HEK293 (cell line): ENCODE data around the gene HLA-E.

Experiments used
- AEBP2 ChIP-seq: fragments of 450-650 bp; formaldehyde crosslinking; IDR thresholded peaks from 2 replicates; pipeline ENCODE4 v1.5.1; 2016; ENCODE audit warnings: missing biosample characterization, missing genetic modification characterization, borderline replicate concordance
- GLIS2 ChIP-seq: fragments of 450-650 bp; formaldehyde crosslinking; IDR thresholded peaks from 2 replicates; pipeline ENCODE4 v1.5.1; 2016; ENCODE audit warnings: missing biosample characterization, missing genetic modification characterization
- IKZF3 ChIP-seq: fragments of 450-650 bp; IDR thresholded peaks from 2 replicates; pipeline ENCODE4 v1.5.0; 2018; ENCODE audit warnings: missing biosample characterization, mild to moderate bottlenecking, missing genetic modification characterization, moderate library complexity
- KLF10 ChIP-seq: fragments of 450-650 bp; IDR thresholded peaks from 2 replicates; pipeline ENCODE4 v1.5.1; 2018; ENCODE audit warnings: missing biosample characterization, mild to moderate bottlenecking, missing genetic modification characterization
- MYNN ChIP-seq: fragments of 450-650 bp; formaldehyde crosslinking; IDR thresholded peaks from 2 replicates; pipeline ENCODE4 v1.5.1; 2016; ENCODE audit warnings: missing biosample characterization, missing genetic modification characterization, borderline replicate concordance
- MZF1 ChIP-seq: fragments of 450-650 bp; formaldehyde crosslinking; IDR thresholded peaks from 2 replicates; pipeline ENCODE4 v1.5.1; 2017; ENCODE audit warnings: missing biosample characterization, missing genetic modification characterization, borderline replicate concordance
- SP2 ChIP-seq: fragments of 450-650 bp; formaldehyde crosslinking; IDR thresholded peaks from 2 replicates; pipeline ENCODE4 v1.5.1; 2016; ENCODE audit warnings: missing biosample characterization, missing genetic modification characterization
- SP7 ChIP-seq: fragments of 450-650 bp; formaldehyde crosslinking; IDR thresholded peaks from 2 replicates; pipeline ENCODE4 v1.5.1; 2016; ENCODE audit warnings: missing biosample characterization, missing genetic modification characterization
- ZBTB6 ChIP-seq: fragments of 450-650 bp; formaldehyde crosslinking; IDR thresholded peaks from 2 replicates; pipeline ENCODE4 v1.5.1; 2017; ENCODE audit warnings: missing biosample characterization, missing genetic modification characterization
- ZBTB7A ChIP-seq: fragments of 450-650 bp; formaldehyde crosslinking; IDR thresholded peaks from 2 replicates; pipeline ENCODE4 v1.5.1; 2016; ENCODE audit warnings: low read depth, missing biosample characterization, missing genetic modification characterization
- ZFP41 ChIP-seq: fragments of 450-650 bp; formaldehyde crosslinking; IDR thresholded peaks from 2 replicates; pipeline ENCODE4 v1.5.1; 2016; ENCODE audit warnings: missing biosample characterization, missing genetic modification characterization, borderline replicate concordance
- ZFP69B ChIP-seq: fragments of 450-650 bp; formaldehyde crosslinking; IDR thresholded peaks from 2 replicates; pipeline ENCODE4 v1.5.1; 2016; ENCODE audit warnings: missing biosample characterization, missing genetic modification characterization
- ZNF175 ChIP-seq: fragments of 450-650 bp; formaldehyde crosslinking; IDR thresholded peaks from 2 replicates; pipeline ENCODE4 v1.5.1; 2016; ENCODE audit warnings: missing biosample characterization, missing genetic modification characterization
- ZNF292 ChIP-seq: fragments of 450-650 bp; formaldehyde crosslinking; IDR thresholded peaks from 2 replicates; pipeline ENCODE4 v1.5.1; 2016; ENCODE audit warnings: low read depth, missing biosample characterization, missing genetic modification characterization, borderline replicate concordance
- ZNF394 ChIP-seq: fragments of 450-650 bp; formaldehyde crosslinking; IDR thresholded peaks from 2 replicates; pipeline ENCODE4 v1.5.1; 2016; ENCODE audit warnings: missing biosample characterization, missing genetic modification characterization, mild to moderate bottlenecking, moderate library complexity, borderline replicate concordance
- ZNF404 ChIP-seq: fragments of 450-650 bp; formaldehyde crosslinking; IDR thresholded peaks from 2 replicates; pipeline ENCODE4 v1.5.1; 2017; ENCODE audit warnings: missing biosample characterization, missing genetic modification characterization
- ZNF704 ChIP-seq: fragments of 450-650 bp; formaldehyde crosslinking; IDR thresholded peaks from 2 replicates; pipeline ENCODE4 v1.5.1; 2016; ENCODE audit warnings: missing biosample characterization, missing genetic modification characterization
- ZNF785 ChIP-seq: fragments of 450-650 bp; formaldehyde crosslinking; IDR thresholded peaks from 2 replicates; pipeline ENCODE4 v1.5.1; 2016; ENCODE audit warnings: missing biosample characterization, missing genetic modification characterization
- ZNF837 ChIP-seq: fragments of 450-650 bp; formaldehyde crosslinking; IDR thresholded peaks from 2 replicates; pipeline ENCODE4 v1.5.1; 2016; ENCODE audit warnings: missing biosample characterization, missing genetic modification characterization
- TF ChIP-seq, protein P1 (sequence below): fragments of 450-650 bp; formaldehyde crosslinking; IDR thresholded peaks from 2 replicates; pipeline ENCODE4 v1.5.1; 2017; ENCODE audit warnings: missing biosample characterization, missing genetic modification characterization
- TF ChIP-seq, protein P2 (sequence below): fragments of 450-650 bp; formaldehyde crosslinking; IDR thresholded peaks from 2 replicates; pipeline ENCODE4 v1.5.1; 2016; ENCODE audit warnings: missing biosample characterization, missing genetic modification characterization
- TF ChIP-seq, protein P3 (sequence below): fragments of 450-650 bp; formaldehyde crosslinking; IDR thresholded peaks from 2 replicates; pipeline ENCODE4 v1.5.1; 2016; ENCODE audit warnings: missing biosample characterization, missing genetic modification characterization, low read depth
- TF ChIP-seq, protein P4 (sequence below): fragments of 450-650 bp; formaldehyde crosslinking; conservative IDR thresholded peaks from 2 replicates; pipeline ENCODE4 v1.5.1; 2016; ENCODE audit warnings: low read depth, missing biosample characterization, missing genetic modification characterization

HLA-E gene

GRCh38 chr6:30489081-30490025 lies at the start of gene HLA-E (continued):
- TF ChIP-seq, protein P1, sequence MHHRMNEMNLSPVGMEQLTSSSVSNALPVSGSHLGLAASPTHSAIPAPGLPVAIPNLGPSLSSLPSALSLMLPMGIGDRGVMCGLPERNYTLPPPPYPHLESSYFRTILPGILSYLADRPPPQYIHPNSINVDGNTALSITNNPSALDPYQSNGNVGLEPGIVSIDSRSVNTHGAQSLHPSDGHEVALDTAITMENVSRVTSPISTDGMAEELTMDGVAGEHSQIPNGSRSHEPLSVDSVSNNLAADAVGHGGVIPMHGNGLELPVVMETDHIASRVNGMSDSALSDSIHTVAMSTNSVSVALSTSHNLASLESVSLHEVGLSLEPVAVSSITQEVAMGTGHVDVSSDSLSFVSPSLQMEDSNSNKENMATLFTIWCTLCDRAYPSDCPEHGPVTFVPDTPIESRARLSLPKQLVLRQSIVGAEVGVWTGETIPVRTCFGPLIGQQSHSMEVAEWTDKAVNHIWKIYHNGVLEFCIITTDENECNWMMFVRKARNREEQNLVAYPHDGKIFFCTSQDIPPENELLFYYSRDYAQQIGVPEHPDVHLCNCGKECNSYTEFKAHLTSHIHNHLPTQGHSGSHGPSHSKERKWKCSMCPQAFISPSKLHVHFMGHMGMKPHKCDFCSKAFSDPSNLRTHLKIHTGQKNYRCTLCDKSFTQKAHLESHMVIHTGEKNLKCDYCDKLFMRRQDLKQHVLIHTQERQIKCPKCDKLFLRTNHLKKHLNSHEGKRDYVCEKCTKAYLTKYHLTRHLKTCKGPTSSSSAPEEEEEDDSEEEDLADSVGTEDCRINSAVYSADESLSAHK (tag by site-specific recombination) = no peak
- no peak for TF ChIP-seq ZFP69B (tag by site-specific recombination)
- peak; percentile 79 for TF ChIP-seq SP2 (tag by site-specific recombination)
- TF ChIP-seq ZNF292 (tag by site-specific recombination) = no peak
- no peak for TF ChIP-seq ZFP41 (tag by site-specific recombination)
- no peak for TF ChIP-seq ZNF837 (tag by site-specific recombination)
- TF ChIP-seq, protein P2, sequence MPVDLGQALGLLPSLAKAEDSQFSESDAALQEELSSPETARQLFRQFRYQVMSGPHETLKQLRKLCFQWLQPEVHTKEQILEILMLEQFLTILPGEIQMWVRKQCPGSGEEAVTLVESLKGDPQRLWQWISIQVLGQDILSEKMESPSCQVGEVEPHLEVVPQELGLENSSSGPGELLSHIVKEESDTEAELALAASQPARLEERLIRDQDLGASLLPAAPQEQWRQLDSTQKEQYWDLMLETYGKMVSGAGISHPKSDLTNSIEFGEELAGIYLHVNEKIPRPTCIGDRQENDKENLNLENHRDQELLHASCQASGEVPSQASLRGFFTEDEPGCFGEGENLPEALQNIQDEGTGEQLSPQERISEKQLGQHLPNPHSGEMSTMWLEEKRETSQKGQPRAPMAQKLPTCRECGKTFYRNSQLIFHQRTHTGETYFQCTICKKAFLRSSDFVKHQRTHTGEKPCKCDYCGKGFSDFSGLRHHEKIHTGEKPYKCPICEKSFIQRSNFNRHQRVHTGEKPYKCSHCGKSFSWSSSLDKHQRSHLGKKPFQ (tag by site-specific recombination) = no peak
- TF ChIP-seq, protein P3, sequence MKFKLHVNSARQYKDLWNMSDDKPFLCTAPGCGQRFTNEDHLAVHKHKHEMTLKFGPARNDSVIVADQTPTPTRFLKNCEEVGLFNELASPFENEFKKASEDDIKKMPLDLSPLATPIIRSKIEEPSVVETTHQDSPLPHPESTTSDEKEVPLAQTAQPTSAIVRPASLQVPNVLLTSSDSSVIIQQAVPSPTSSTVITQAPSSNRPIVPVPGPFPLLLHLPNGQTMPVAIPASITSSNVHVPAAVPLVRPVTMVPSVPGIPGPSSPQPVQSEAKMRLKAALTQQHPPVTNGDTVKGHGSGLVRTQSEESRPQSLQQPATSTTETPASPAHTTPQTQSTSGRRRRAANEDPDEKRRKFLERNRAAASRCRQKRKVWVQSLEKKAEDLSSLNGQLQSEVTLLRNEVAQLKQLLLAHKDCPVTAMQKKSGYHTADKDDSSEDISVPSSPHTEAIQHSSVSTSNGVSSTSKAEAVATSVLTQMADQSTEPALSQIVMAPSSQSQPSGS = no peak
- no peak for TF ChIP-seq AEBP2 (tag by site-specific recombination)
- peak; percentile 53 for TF ChIP-seq IKZF3
- no peak for TF ChIP-seq ZNF175 (tag by site-specific recombination)
- no peak for TF ChIP-seq ZNF394 (tag by site-specific recombination)
- TF ChIP-seq ZNF704 = no peak
- peak; percentile 74 for TF ChIP-seq GLIS2 (tag by site-specific recombination)
- 0 out of 2 replicates have a peak, but pooled peaks have one; percentile 18 for TF ChIP-seq ZBTB7A (tag by site-specific recombination)
- TF ChIP-seq, protein P4, sequence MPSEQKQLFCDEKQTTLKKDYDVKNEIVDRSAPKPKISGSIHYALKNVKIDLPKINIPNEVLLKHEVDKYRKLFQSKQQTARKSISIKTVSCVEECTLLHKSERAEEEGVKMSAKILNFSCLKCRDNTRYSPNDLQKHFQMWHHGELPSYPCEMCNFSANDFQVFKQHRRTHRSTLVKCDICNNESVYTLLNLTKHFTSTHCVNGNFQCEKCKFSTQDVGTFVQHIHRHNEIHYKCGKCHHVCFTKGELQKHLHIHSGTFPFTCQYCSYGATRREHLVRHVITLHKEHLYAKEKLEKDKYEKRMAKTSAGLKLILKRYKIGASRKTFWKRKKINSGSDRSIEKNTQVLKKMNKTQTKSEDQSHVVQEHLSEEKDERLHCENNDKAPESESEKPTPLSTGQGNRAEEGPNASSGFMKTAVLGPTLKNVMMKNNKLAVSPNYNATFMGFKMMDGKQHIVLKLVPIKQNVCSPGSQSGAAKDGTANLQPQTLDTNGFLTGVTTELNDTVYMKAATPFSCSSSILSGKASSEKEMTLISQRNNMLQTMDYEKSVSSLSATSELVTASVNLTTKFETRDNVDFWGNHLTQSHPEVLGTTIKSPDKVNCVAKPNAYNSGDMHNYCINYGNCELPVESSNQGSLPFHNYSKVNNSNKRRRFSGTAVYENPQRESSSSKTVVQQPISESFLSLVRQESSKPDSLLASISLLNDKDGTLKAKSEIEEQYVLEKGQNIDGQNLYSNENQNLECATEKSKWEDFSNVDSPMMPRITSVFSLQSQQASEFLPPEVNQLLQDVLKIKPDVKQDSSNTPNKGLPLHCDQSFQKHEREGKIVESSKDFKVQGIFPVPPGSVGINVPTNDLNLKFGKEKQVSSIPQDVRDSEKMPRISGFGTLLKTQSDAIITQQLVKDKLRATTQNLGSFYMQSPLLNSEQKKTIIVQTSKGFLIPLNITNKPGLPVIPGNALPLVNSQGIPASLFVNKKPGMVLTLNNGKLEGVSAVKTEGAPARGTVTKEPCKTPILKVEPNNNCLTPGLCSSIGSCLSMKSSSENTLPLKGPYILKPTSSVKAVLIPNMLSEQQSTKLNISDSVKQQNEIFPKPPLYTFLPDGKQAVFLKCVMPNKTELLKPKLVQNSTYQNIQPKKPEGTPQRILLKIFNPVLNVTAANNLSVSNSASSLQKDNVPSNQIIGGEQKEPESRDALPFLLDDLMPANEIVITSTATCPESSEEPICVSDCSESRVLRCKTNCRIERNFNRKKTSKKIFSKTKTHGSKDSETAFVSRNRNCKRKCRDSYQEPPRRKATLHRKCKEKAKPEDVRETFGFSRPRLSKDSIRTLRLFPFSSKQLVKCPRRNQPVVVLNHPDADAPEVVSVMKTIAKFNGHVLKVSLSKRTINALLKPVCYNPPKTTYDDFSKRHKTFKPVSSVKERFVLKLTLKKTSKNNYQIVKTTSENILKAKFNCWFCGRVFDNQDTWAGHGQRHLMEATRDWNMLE (tag by site-specific recombination) = 0 out of 2 replicates have a peak, but pooled peaks have one; percentile 36
- peak; percentile 92 for TF ChIP-seq ZNF785
- no peak for TF ChIP-seq MZF1 (tag by site-specific recombination)
- peak; percentile 18; the same call in 1 of the 2 replicates for TF ChIP-seq SP7
- no peak for TF ChIP-seq MYNN (tag by site-specific recombination)
- no peak for TF ChIP-seq KLF10 (tag by site-specific recombination)
- TF ChIP-seq ZNF404 (tag by site-specific recombination) = no peak
- no peak for TF ChIP-seq ZBTB6 (tag by site-specific recombination)
